ENCODE results near the gene B3GNT4. TPM values are rescaled to one million over a fixed set of nuclear protein-coding genes. Genes with fewer than 3 reads are reported as not detected.

The B3GNT4 gene
- 0.38 TPM for total RNA-seq (ENCODE audit: unreplicated experiment)
- long read RNA-seq, result 0 reads

- TF ChIP-seq CTCF (IDR thresholded peaks at IDR 0.05; ENCODE audit: unreplicated experiment), result no peak
- Mint-ChIP-seq H3K36me3 (ENCODE audit: low read depth, unreplicated experiment) (peaks cover 12% of the 10 kb centered on the region), H3K27me3 (ENCODE audit: unreplicated experiment) (peaks cover 26% of the 10 kb centered on the region), H3K9me3 (ENCODE audit: unreplicated experiment) (no peaks in the 10 kb centered on the region), H3K4me3 (ENCODE audit: unreplicated experiment) (peak within 1 kb of the TSS; percentile 86), H3K27ac (ENCODE audit: unreplicated experiment) (no peak within 1 kb of the TSS), H3K4me1 (ENCODE audit: unreplicated experiment) (no peaks in the 10 kb centered on the region)
- peak; percentile 45 for DNase-seq (ENCODE audit: low spot score)
Measured at GRCh38 chr12:122203301-122204166, at the start of gene B3GNT4. B3GNT4 (plus strand) TSS chr12:122203709; CDS start chr12:122204619, 910 bp downstream.

GRCh38 chr12:122155705-122156104 lies 47.8 kb upstream of the B3GNT4 start:
- peaks cover 5% of the 10 kb centered on the region for H3K27me3 Mint-ChIP-seq (ENCODE audit: unreplicated experiment)
- TF ChIP-seq CTCF (IDR thresholded peaks at IDR 0.05; ENCODE audit: unreplicated experiment), result no peak
- H3K36me3 Mint-ChIP-seq (ENCODE audit: low read depth, unreplicated experiment), result no peaks in the 10 kb centered on the region
- no peak overlapping the region for H3K4me3 Mint-ChIP-seq (ENCODE audit: unreplicated experiment)
- no peak overlapping the region for H3K27ac Mint-ChIP-seq (ENCODE audit: unreplicated experiment)
- no peak for DNase-seq (ENCODE audit: low spot score)
- no peaks in the 10 kb centered on the region for H3K4me1 Mint-ChIP-seq (ENCODE audit: unreplicated experiment)
- H3K9me3 Mint-ChIP-seq (ENCODE audit: unreplicated experiment), result no peaks in the 10 kb centered on the region

DNA sequence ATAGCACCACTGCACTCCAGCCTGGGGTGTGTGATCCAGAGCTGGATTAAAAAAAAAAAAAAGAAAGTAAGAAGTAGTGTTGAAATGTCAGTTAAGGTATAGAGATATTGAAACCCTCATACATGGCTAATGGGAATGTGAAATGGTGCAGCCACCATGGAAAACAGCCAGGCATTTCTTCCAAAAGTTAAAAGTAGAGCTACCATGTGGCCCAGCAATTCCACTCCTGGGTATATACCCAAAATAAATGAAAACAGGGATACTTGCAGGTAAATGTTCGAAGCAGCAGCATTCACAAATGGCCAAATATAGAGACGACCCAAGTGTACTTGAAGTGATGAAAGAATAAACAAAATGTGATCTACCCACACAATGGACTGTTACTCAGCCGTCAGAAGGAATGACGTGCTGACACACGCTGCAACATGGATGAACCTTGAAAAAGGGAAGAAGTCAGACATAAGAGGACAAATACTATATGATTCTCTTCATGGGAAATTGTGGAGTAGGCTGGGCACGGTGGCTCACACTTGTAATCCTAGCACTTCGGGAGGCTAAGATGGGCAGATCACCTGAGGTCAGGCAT lies 44.7 kb upstream of the B3GNT4 start:
- H3K36me3 Mint-ChIP-seq (ENCODE audit: low read depth, unreplicated experiment), result no peaks in the 10 kb centered on the region
- H3K9me3 Mint-ChIP-seq (ENCODE audit: unreplicated experiment), result no peaks in the 10 kb centered on the region
- H3K4me1 Mint-ChIP-seq (ENCODE audit: unreplicated experiment), result no peaks in the 10 kb centered on the region
- H3K27me3 Mint-ChIP-seq (ENCODE audit: unreplicated experiment), result peaks cover 4% of the 10 kb centered on the region
- H3K27ac Mint-ChIP-seq (ENCODE audit: unreplicated experiment), result no peak overlapping the region
- no peak overlapping the region for H3K4me3 Mint-ChIP-seq (ENCODE audit: unreplicated experiment)
- no peak for TF ChIP-seq CTCF (IDR thresholded peaks at IDR 0.05; ENCODE audit: unreplicated experiment)
- DNase-seq (ENCODE audit: low spot score), result no peak

- H3K4me3 Mint-ChIP-seq (ENCODE audit: unreplicated experiment), result no peak overlapping the region
- no peak overlapping the region for H3K27ac Mint-ChIP-seq (ENCODE audit: unreplicated experiment)
- H3K9me3 Mint-ChIP-seq (ENCODE audit: unreplicated experiment), result no peaks in the 10 kb centered on the region
- no peak for DNase-seq (ENCODE audit: low spot score)
- H3K4me1 Mint-ChIP-seq (ENCODE audit: unreplicated experiment), result no peaks in the 10 kb centered on the region
- TF ChIP-seq CTCF (IDR thresholded peaks at IDR 0.05; ENCODE audit: unreplicated experiment), result no peak
- no peaks in the 10 kb centered on the region for H3K36me3 Mint-ChIP-seq (ENCODE audit: low read depth, unreplicated experiment)
- H3K27me3 Mint-ChIP-seq (ENCODE audit: unreplicated experiment), result peaks cover 4% of the 10 kb centered on the region
Measured at GRCh38 chr12:122159882-122160281, 43.6 kb upstream of the B3GNT4 start.

DNA sequence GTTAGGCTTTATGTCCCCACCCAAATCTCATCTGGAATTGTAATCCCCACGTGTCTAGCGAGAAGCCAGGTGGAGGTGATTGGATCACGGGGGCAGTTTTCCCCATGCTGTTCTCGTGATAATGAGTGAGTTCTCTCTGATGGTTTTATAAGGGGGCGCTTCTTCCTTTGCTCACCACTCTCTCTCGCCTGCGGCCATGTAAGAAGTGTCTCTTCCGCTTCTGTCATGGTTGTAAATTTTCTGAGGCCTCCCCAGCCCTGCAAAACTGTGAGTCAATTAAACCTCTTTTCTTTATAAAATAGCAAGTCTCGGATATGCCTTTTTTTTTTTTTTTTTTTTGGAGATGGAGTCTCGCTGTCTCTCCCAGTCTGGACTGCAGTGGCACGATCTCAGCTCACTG lies 42.7 kb upstream of the B3GNT4 start:
- no peak for DNase-seq (ENCODE audit: low spot score)
- H3K4me1 Mint-ChIP-seq (ENCODE audit: unreplicated experiment), result no peaks in the 10 kb centered on the region
- no peak overlapping the region for H3K4me3 Mint-ChIP-seq (ENCODE audit: unreplicated experiment)
- no peaks in the 10 kb centered on the region for H3K9me3 Mint-ChIP-seq (ENCODE audit: unreplicated experiment)
- H3K27me3 Mint-ChIP-seq (ENCODE audit: unreplicated experiment), result peaks cover 2% of the 10 kb centered on the region
- H3K27ac Mint-ChIP-seq (ENCODE audit: unreplicated experiment), result no peak overlapping the region
- H3K36me3 Mint-ChIP-seq (ENCODE audit: low read depth, unreplicated experiment), result no peaks in the 10 kb centered on the region
- no peak for TF ChIP-seq CTCF (IDR thresholded peaks at IDR 0.05; ENCODE audit: unreplicated experiment)

Data from endothelial cell (in vitro differentiated cells).